Chondrocyte (in vitro differentiated cells): Measurements from ENCODE around the gene CXXC5. TPM values are rescaled to one million over a fixed set of nuclear protein-coding genes. Genes with fewer than 3 reads are reported as not detected.

Experiments
- DNase-seq: peaks from one replicate; pipeline ENCODE4 v3.0.0; 2021; ENCODE audit warnings: mixed read lengths, low spot score
- H3K27ac Mint-ChIP-seq: one replicate; pipeline ENCODE4 v1.8.0; 2021; ENCODE audit warnings: mild to moderate bottlenecking, moderate library complexity, mixed read lengths; ENCODE audit not compliant: unreplicated experiment
- H3K27me3 Mint-ChIP-seq: 2 replicates; pipeline ENCODE4 v1.8.0; 2021; ENCODE audit warnings: low read depth, mixed read lengths
- H3K36me3 Mint-ChIP-seq: 2 replicates; pipeline ENCODE4 v1.8.0; 2021; ENCODE audit warnings: low read depth, mixed read lengths
- H3K4me1 Mint-ChIP-seq: 2 replicates; pipeline ENCODE4 v1.8.0; 2021; ENCODE audit warnings: low read depth, mild to moderate bottlenecking, mixed read lengths
- H3K4me3 Mint-ChIP-seq: one replicate; pipeline ENCODE4 v1.8.0; 2021; ENCODE audit warnings: mild to moderate bottlenecking, moderate library complexity, mixed read lengths; ENCODE audit not compliant: unreplicated experiment
- H3K9me3 Mint-ChIP-seq: 2 replicates; pipeline ENCODE4 v1.8.0; 2021; ENCODE audit warnings: low read depth, mixed read lengths
- total RNA-seq: library from RNA; stranded (reverse); gene quantifications from 3 replicates; pipeline ENCODE4 v1.2.1, GENCODE V29; 2021
- TF ChIP-seq, protein P1 (sequence below): fragments of 200-600 bp; sonication (generic); IDR thresholded peaks from 2 replicates; pipeline ENCODE4 v1.5.0; 2021; ENCODE audit warnings: antibody characterized with exemption, mild to moderate bottlenecking, moderate library complexity

The CXXC5 gene
- total RNA-seq, 1 donor from 2014 or later, result 144 TPM

DNA sequence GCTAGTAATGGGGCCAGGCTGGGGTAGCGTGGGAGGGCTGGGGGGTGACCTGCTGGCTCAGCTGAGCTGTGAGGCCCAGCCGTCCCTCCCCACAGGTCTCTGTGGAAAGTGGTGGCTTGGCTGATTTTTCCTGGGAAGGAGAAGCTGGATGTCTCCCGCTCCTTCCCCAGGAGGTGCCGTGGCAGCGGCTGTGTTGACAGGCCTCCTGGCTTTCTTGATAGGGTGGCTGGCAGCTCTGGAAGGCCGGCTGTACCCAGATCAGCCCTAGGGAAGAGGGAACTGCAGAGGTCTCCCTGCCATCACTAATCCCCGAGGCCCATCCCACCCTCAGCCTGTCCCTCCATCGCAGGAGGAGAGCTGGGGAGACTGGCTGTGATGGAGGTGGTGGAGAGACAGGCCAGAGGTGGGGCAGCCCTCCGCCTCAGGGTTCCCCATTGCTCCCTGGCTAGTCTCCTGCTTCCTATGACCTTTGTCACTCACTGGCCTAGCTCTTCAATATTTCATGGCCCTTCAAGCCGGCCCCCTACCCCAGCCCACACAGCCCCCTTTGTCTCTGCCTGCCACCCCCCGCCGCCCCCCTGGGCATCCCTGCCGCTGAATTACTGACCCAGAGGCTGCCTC is 6.8 kb downstream of the CXXC5 start:
- Mint-ChIP-seq H3K27me3 (no peaks in the 10 kb centered on the region), H3K27ac (peak overlapping the region; percentile 99), H3K4me3 (peak overlapping the region; percentile 99), H3K36me3 (peaks cover under 1% of the 10 kb centered on the region), H3K4me1 (peaks cover 85% of the 10 kb centered on the region), H3K9me3 (no peaks in the 10 kb centered on the region)
- TF ChIP-seq, protein P1, sequence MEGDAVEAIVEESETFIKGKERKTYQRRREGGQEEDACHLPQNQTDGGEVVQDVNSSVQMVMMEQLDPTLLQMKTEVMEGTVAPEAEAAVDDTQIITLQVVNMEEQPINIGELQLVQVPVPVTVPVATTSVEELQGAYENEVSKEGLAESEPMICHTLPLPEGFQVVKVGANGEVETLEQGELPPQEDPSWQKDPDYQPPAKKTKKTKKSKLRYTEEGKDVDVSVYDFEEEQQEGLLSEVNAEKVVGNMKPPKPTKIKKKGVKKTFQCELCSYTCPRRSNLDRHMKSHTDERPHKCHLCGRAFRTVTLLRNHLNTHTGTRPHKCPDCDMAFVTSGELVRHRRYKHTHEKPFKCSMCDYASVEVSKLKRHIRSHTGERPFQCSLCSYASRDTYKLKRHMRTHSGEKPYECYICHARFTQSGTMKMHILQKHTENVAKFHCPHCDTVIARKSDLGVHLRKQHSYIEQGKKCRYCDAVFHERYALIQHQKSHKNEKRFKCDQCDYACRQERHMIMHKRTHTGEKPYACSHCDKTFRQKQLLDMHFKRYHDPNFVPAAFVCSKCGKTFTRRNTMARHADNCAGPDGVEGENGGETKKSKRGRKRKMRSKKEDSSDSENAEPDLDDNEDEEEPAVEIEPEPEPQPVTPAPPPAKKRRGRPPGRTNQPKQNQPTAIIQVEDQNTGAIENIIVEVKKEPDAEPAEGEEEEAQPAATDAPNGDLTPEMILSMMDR, result peak; percentile 9
- no peak for DNase-seq

DNA sequence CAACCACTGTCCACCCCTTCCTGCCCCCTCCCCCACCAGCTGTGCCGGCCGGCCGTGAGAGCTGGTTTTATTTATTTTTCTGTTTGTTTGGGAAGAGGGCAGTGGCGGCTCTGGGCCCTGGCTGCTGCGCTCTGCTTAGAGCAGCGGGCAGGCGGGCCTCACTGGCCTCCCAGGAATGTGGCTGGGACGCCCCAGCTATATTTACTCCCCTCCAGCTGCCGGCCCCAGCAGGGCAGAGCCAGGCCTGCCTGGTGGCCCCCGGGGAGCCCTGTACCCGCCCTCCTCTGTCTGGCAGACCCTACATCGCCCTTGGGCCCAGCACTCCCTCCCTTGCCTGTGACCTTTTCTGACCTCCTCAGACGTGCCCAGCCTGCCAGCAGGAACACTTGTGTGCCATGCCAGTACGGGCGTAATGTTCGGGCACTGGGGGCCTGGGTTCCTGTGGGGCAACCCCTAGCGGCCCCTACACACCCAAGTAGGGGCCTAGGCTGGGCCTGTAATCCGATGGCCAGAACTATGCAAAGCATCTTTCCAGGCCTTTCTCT is 7.7 kb downstream of the CXXC5 start:
- Mint-ChIP-seq H3K27me3 (no peaks in the 10 kb centered on the region), H3K9me3 (no peaks in the 10 kb centered on the region), H3K36me3 (no peaks in the 10 kb centered on the region), H3K4me3 (peak overlapping the region; percentile 99), H3K27ac (peak overlapping the region; percentile 99), H3K4me1 (peaks cover 90% of the 10 kb centered on the region)
- TF ChIP-seq, protein P1, result no peak
- DNase-seq, result no peak

DNA sequence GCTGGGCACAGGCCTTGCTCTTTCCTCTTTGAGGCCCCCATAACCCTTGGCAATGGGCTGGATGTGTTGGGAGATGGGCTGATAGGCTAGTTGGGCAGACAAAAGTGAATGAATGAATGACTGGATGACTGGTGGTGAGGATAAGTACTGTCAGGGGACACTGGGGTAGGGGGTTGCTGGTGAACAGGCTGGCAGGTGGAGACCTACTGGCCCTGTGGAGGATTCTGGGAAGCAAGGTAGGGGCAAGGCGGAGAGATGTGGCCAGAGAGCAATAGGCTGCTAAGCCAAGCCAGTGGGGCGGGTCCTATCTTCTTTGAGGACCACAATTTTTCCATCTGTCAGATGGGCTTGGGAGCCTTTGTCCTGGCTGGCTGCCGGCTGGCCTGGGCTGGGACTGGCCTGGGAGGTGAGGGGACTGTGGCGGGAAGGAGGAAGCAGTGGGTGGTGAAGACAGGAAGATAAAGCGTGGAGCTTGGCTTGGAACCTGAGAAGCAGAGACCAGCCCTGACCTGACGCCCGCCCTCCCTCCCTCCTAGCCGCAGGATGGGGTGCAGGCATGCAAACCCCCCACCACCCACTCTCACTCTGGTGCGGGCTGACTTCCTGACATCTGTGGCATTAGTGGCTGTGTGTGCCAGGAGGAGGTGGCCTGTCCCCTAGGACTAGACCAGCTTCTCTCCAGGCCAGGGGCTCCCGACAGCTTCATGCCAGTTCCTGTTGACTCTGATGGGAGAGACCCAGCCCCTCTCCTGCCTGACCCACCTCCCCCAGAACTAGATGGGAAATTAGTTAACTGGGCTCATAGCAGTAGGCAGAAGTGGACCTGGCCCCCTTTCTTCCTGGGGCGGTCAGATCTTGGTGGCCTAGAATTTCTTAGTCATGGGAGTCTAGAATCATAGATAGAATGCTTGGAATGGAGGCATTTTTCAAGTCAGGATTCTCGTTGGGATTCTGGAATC is 9.5 kb downstream of the CXXC5 start:
- Mint-ChIP-seq H3K9me3 (no peaks in the 10 kb centered on the region), H3K4me1 (peaks cover 93% of the 10 kb centered on the region)

DNA sequence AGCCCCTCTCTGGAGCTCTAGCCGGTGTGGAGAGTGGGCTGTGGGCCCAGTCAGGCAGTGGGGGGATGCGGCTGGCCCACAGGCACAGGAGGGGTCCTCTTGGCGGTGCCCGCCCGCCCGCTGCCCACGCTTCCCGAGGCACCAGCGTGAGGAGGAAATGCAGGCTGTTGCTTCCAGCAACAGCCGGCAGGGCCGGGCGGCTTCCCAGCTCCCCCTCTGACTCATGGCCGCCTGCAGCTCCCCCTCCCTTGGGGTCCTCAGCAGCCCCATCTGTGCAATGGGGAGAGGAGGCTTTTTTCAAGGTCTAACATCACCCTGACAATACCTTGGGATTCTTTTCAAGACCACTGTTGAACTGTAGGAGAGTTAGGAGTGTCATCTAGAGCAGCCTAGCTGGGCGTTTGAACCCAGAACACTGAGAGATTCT is 10.4 kb downstream of the CXXC5 start:
- H3K27ac Mint-ChIP-seq, result peak overlapping the region; percentile 99

More for the DNA sequence above, 9.5 kb downstream of the CXXC5 start:
- H3K27ac Mint-ChIP-seq, result peak overlapping the region; percentile 99
- TF ChIP-seq, protein P1, result no peak
- DNase-seq, result no peak
- no peaks in the 10 kb centered on the region for H3K27me3 Mint-ChIP-seq
- peak overlapping the region; percentile 54 for H3K4me3 Mint-ChIP-seq
- no peaks in the 10 kb centered on the region for H3K36me3 Mint-ChIP-seq

More for the DNA sequence above, 10.4 kb downstream of the CXXC5 start:
- peak overlapping the region; percentile 67 for H3K4me3 Mint-ChIP-seq
- H3K9me3 Mint-ChIP-seq, result no peaks in the 10 kb centered on the region
- peaks cover 93% of the 10 kb centered on the region for H3K4me1 Mint-ChIP-seq
- no peak for DNase-seq
- no peaks in the 10 kb centered on the region for H3K36me3 Mint-ChIP-seq
- no peaks in the 10 kb centered on the region for H3K27me3 Mint-ChIP-seq
- TF ChIP-seq, protein P1, result peak; percentile 48
